Measurements from ENCODE around the gene ABHD5. TPM values are rescaled to one million over a fixed set of nuclear protein-coding genes. Genes with fewer than 3 reads are reported as not detected.

The ABHD5 gene
- total and polyA plus RNA-seq, 2 of the 8 experiments (the other 6 are each of a cell fraction or from before 2014, with no cell fraction given) = 10.5 to 16.4 TPM

- TF ChIP-seq, protein P1, sequence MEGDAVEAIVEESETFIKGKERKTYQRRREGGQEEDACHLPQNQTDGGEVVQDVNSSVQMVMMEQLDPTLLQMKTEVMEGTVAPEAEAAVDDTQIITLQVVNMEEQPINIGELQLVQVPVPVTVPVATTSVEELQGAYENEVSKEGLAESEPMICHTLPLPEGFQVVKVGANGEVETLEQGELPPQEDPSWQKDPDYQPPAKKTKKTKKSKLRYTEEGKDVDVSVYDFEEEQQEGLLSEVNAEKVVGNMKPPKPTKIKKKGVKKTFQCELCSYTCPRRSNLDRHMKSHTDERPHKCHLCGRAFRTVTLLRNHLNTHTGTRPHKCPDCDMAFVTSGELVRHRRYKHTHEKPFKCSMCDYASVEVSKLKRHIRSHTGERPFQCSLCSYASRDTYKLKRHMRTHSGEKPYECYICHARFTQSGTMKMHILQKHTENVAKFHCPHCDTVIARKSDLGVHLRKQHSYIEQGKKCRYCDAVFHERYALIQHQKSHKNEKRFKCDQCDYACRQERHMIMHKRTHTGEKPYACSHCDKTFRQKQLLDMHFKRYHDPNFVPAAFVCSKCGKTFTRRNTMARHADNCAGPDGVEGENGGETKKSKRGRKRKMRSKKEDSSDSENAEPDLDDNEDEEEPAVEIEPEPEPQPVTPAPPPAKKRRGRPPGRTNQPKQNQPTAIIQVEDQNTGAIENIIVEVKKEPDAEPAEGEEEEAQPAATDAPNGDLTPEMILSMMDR (IDR thresholded peaks at IDR 0.05; ENCODE audit: control extremely low read depth in 1 of 3, insufficient read depth in 1 of 3, low read depth in 1 of 3, low read length in 3 of 3) = no peak
- TF ChIP-seq RNF2 (IDR thresholded peaks at IDR 0.05; ENCODE audit: borderline replicate concordance, low read depth, low read length, missing control alignments, poor library complexity, severe bottlenecking) = no peak
- TF ChIP-seq EZH2 (IDR thresholded peaks at IDR 0.05; ENCODE audit: low read depth, low read length, severe bottlenecking) = no peak
- no peak for TF ChIP-seq NRF1 (IDR thresholded peaks at IDR 0.05; ENCODE audit: low read depth, low read length)
- TF ChIP-seq BRCA1 (IDR thresholded peaks at IDR 0.05; ENCODE audit: low read depth, low read length) = no peak
These were observed 1.6 kb upstream of the ABHD5 start (continued) for GRCh38 chr3:43689166-43689565.
